Heart left ventricle (tissue), 13 donors: Measurements from ENCODE around the gene TBC1D5.

Experiments used
- CTCF ChIP-seq, 12 donors: fragments of 200-600 bp; sonication (generic) in 4 of 12; IDR thresholded peaks; one replicate each; pipeline versions ENCODE4 v1.5.0 to v1.8.0; 2018 to 2022; ENCODE audit warnings: antibody characterized with exemption in 12 of 12, mild to moderate bottlenecking in 5 of 12
- POLR2A ChIP-seq, 2 donors: fragments of 450-650 bp; IDR thresholded peaks; one replicate each; pipeline ENCODE4 v1.6.1; 2017; ENCODE audit warnings: antibody characterized with exemption in 2 of 2, mild to moderate bottlenecking in 2 of 2, moderate library complexity in 2 of 2
- donor health status: ischemic (EF 13 %, LVEDD 7.1; RV severe dilation, severe dysfunction).
- donor health status: DM: no; HTN: yes; CAD: no.
- donor health status: DM: no; HTN: no; CAD: no.
- donor health status: ischemic (EF 25% LVEDD 6.9; RV normal size, moderate dysfunction).
- donor health status: ischemic (EF 25% LVEDD 5.7; RV mildly dilated, moderate dysfunction).
- donor health status: ischemic (EF 35%, LVEDD 5.7; RV mildly dilated, moderate dysfunction).
- donor health status: nonischemic (EF 11% LVEDD 7.7; RV severe dilation, severe dysfunction).
- donor health status: DM: yes; HTN: yes; CAD: no.
- donor health status: PGD.
- donor health status: ischemic (EF 29% LVEDD 5.4; RV normal size, mild dysfunction).
- donor health status: nonischemic (EF 23%, LVEDD 6.1; RV moderate dilation, normal function).

GRCh38 chr3:17221529-17221928, 520.9 kb downstream of the TBC1D5 start:
- TF ChIP-seq POLR2A (IDR thresholded peaks at IDR 0.05) (no peak), CTCF (IDR thresholded peaks at IDR 0.05) (no peak)
